GM23338 (cell line): ENCODE results near the gene CASK. TPM values are rescaled to one million over a fixed set of nuclear protein-coding genes. Genes with fewer than 3 reads are reported as not detected.

ENCODE experiments used
- ATAC-seq: fragments of 200-7000 bp; cut with Tn5 transposase; 3 replicates; pipeline ENCODE4 v1.9.1; 2020
- DNase-seq: peaks from one replicate; pipeline ENCODE4 v3.0.0-alpha.2; 2015; ENCODE audit warnings: low spot score
- H2AFZ ChIP-seq: fragments of 200-600 bp; sonication (generic); 2 replicates; pipeline ENCODE4 v1.8.0; 2016; ENCODE audit warnings: antibody characterized with exemption, mild to moderate bottlenecking, moderate library complexity
- H3F3A ChIP-seq: fragments of 200-600 bp; sonication (generic); replicated peaks from 2 replicates; pipeline ENCODE4 v1.8.0; 2017; ENCODE audit warnings: antibody characterized with exemption, mixed run types, low read depth
- H3K27ac ChIP-seq: fragments of 200-600 bp; sonication (generic); 2 replicates; pipeline ENCODE4 v1.6.1; 2016; ENCODE audit warnings: low read depth
- H3K27me3 ChIP-seq: fragments of 200-600 bp; sonication (generic); 2 replicates; pipeline ENCODE4 v1.8.0; 2016; ENCODE audit warnings: mild to moderate bottlenecking, mixed run types, moderate library complexity; ENCODE audit not compliant: insufficient read depth
- H3K36me3 ChIP-seq: fragments of 200-600 bp; sonication (generic); 2 replicates; pipeline ENCODE4 v1.8.0; 2016; ENCODE audit warnings: mild to moderate bottlenecking; ENCODE audit not compliant: insufficient read depth
- H3K4me1 ChIP-seq: fragments of 200-600 bp; sonication (generic); 2 replicates; pipeline ENCODE4 v1.8.0; 2016; ENCODE audit warnings: mild to moderate bottlenecking, moderate library complexity; ENCODE audit not compliant: insufficient read depth
- H3K4me2 ChIP-seq: fragments of 200-600 bp; sonication (generic); 2 replicates; pipeline ENCODE4 v1.7.1; 2017; ENCODE audit warnings: mixed run types
- H3K4me3 ChIP-seq: fragments of 200-600 bp; sonication (generic); 2 replicates; pipeline ENCODE4 v1.6.1; 2016; ENCODE audit warnings: mixed run types
- H3K79me2 ChIP-seq: fragments of 200-600 bp; sonication (generic); replicated peaks from 2 replicates; pipeline ENCODE4 v1.8.0; 2017; ENCODE audit warnings: mild to moderate bottlenecking; ENCODE audit not compliant: insufficient read depth
- H3K9me2 ChIP-seq: fragments of 200-600 bp; sonication (generic); 2 replicates; pipeline ENCODE4 v1.8.0; 2017; ENCODE audit not compliant: insufficient read depth
- H4K20me1 ChIP-seq: fragments of 200-600 bp; sonication (generic); replicated peaks from 2 replicates; pipeline ENCODE4 v1.8.0; 2017; ENCODE audit warnings: mild to moderate bottlenecking; ENCODE audit not compliant: insufficient read depth
- H3K27ac Mint-ChIP-seq: 2 replicates; pipeline ENCODE4 v1.8.0; 2020; ENCODE audit warnings: inconsistent platforms, mild to moderate bottlenecking, moderate library complexity, mixed read lengths
- H3K27me3 Mint-ChIP-seq: 3 replicates; pipeline ENCODE4 v1.8.0; 2022; ENCODE audit warnings: low read depth, mild to moderate bottlenecking, moderate library complexity, mixed read lengths, inconsistent platforms; ENCODE audit not compliant: insufficient read depth, poor library complexity
- H3K36me3 Mint-ChIP-seq: 3 replicates; pipeline ENCODE4 v1.8.0; 2021; ENCODE audit warnings: low read depth, mild to moderate bottlenecking, inconsistent platforms, moderate library complexity, mixed read lengths
- H3K4me1 Mint-ChIP-seq: 3 replicates; pipeline ENCODE4 v1.8.0; 2020; ENCODE audit warnings: mild to moderate bottlenecking, inconsistent platforms, mixed read lengths
- H3K4me3 Mint-ChIP-seq: 3 replicates; pipeline ENCODE4 v1.8.0; 2021; ENCODE audit warnings: moderate library complexity, mild to moderate bottlenecking, inconsistent platforms, mixed read lengths
- H3K9me3 Mint-ChIP-seq: 3 replicates; pipeline ENCODE4 v1.8.0; 2020; ENCODE audit warnings: moderate library complexity, mild to moderate bottlenecking, inconsistent platforms, mixed read lengths
- CREB1 ChIP-seq: fragments of 250-450 bp; sonication (Bioruptor Pico); IDR thresholded peaks from 2 replicates; pipeline ENCODE4 v1.5.0; 2020; ENCODE audit warnings: low read depth, mild to moderate bottlenecking, moderate library complexity
- CTCF ChIP-seq, 2 experiments: fragments of 200-600 bp in 1 of 2; sonication (generic) in 1 of 2; conservative IDR thresholded peaks; 2 replicates each; pipeline versions ENCODE4 v1.5.1 to v1.6.1; 2016 to 2017; ENCODE audit warnings: antibody characterized with exemption in 2 of 2, low read depth in 2 of 2, mild to moderate bottlenecking in 2 of 2, moderate library complexity in 1 of 2
- EZH2 ChIP-seq: fragments of 200-600 bp; sonication (generic); IDR thresholded peaks from one replicate; pipeline ENCODE4 v1.8.0; 2017; ENCODE audit warnings: antibody characterized with exemption, mild to moderate bottlenecking, low read depth; ENCODE audit not compliant: unreplicated experiment
- EZH2phosphoT487 ChIP-seq: fragments of 200-600 bp; sonication (generic); IDR thresholded peaks from one replicate; pipeline ENCODE4 v1.8.1; 2018; ENCODE audit warnings: antibody characterized with exemption; ENCODE audit not compliant: unreplicated experiment
- JUNB ChIP-seq: IDR thresholded peaks from one replicate; pipeline ENCODE4 v1.6.1; 2016; ENCODE audit warnings: antibody characterized with exemption; ENCODE audit not compliant: unreplicated experiment
- REST ChIP-seq: IDR thresholded peaks from one replicate; pipeline ENCODE4 v1.6.1; 2018; ENCODE audit warnings: antibody characterized with exemption; ENCODE audit not compliant: unreplicated experiment
- ZNF114 ChIP-seq: fragments of 250-450 bp; sonication (Bioruptor Pico); IDR thresholded peaks from 2 replicates; pipeline ENCODE4 v1.5.0; 2020; ENCODE audit warnings: mild to moderate bottlenecking, moderate library complexity
- ZNF462 ChIP-seq: fragments of 250-450 bp; sonication (Bioruptor Pico); IDR thresholded peaks from 2 replicates; pipeline ENCODE4 v1.5.0; 2020; ENCODE audit warnings: mild to moderate bottlenecking, moderate library complexity
- polyA plus RNA-seq: library from polyadenylated mRNA; unstranded; fragments of >200 nt; fragmentation: Nextera tagmentation; extraction: Ambion mirVana; gene quantifications from 2 replicates; pipeline ENCODE4 v1.2.1, GENCODE V29; 2016
- total RNA-seq: library from RNA; depleted of rRNA; stranded (reverse); fragments of >200 nt; shearing (Covaris generic); gene quantifications from 2 replicates; pipeline ENCODE4 v1.2.3, GENCODE V29; 2014

The CASK gene
- total and polyA plus RNA-seq, 2 experiments from 2014 or later: 15.3 to 44.4 TPM

DNA sequence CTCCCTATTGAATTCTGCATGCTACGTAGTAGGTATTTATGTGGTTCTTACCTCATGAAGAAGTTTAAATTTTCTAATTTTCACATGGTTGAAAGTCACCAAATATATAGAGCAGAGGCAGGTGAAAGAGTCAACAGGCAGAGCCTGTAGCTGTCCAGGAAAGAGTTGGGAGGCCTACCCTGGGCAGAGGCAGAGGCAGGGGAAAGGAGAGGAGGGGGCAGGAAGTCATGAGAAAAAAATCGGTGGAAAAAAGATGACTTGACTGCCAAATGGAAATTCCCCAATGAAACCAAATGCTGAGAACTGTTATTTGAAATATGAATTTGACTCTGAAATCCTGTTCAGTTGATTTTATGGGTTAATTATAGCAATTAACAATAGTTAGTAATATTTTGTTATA is 257.7 kb downstream of the CASK start:
- no peak for ATAC-seq

More for the DNA sequence above, 257.7 kb downstream of the CASK start:
- no peaks in the 10 kb centered on the region for H3K36me3 Mint-ChIP-seq
- H3K4me2 ChIP-seq: no peak overlapping the region
- TF ChIP-seq JUNB (no peak), CTCF (conservative IDR thresholded peaks at IDR 0.05; ENCODE audit: low read depth in 2 of 2) (no peak), REST (no peak), CREB1 (CRISPR knock-in tag) (no peak), ZNF114 (CRISPR knock-in tag) (no peak), EZH2 (no peak), EZH2phosphoT487 (no peak), ZNF462 (CRISPR knock-in tag) (no peak)
- no peaks in the 10 kb centered on the region for H4K20me1 ChIP-seq
- H3K9me3 Mint-ChIP-seq: no peaks in the 10 kb centered on the region; the same call in 2 of the 3 replicates
- H3F3A ChIP-seq: no peaks in the 10 kb centered on the region
- no peaks in the 10 kb centered on the region for H3K36me3 ChIP-seq
- H3K79me2 ChIP-seq: no peaks in the 10 kb centered on the region
- no peak overlapping the region; the same call in 1 of the 2 replicates for H3K27ac Mint-ChIP-seq
- no peaks in the 10 kb centered on the region for H3K4me1 ChIP-seq
- no peak overlapping the region for H3K27ac ChIP-seq
- no peak overlapping the region for H3K4me3 ChIP-seq
- H3K27me3 Mint-ChIP-seq: no peaks in the 10 kb centered on the region
- no peak for DNase-seq
- no peaks in the 10 kb centered on the region for H3K9me2 ChIP-seq
- H3K27me3 ChIP-seq: no peaks in the 10 kb centered on the region
- H3K4me3 Mint-ChIP-seq: no peak overlapping the region
- peaks cover 10% of the 10 kb centered on the region; the same call in 2 of the 3 replicates for H3K4me1 Mint-ChIP-seq
- H2AFZ ChIP-seq: no peak overlapping the region
